ENCODE measurements around the gene ZNF576.

ZNF576 gene

DNA sequence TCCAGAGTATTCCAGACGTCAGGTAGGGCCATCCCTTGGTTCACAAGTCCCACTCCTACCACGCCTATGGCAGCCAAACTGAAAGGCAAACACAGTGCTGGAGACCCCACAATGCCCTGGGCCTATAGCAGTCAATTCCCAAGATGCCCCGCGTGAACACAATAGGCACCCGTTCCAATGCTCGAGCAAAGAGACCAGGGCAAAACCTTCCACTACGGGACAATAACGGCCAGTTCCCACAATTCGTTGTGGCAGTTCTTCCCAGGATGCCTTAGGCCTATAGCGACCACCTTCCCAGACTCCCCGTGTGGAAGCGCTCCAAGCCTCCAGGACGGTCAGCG lies 22.5 kb downstream of the ZNF576 start:
- H3K4me3 Mint-ChIP-seq = peak overlapping the region; percentile 94 to 98 (median 97)
- peak overlapping the region; percentile 99 to 100 (median 99) for H3K27ac Mint-ChIP-seq
- peaks cover 23% of the 10 kb centered on the region for H3K36me3 Mint-ChIP-seq (ENCODE audit: low read depth)
- peaks cover 22% of the 10 kb centered on the region for H3K4me1 Mint-ChIP-seq
- no peaks in the 10 kb centered on the region for H3K9me3 Mint-ChIP-seq
- H3K27me3 Mint-ChIP-seq (ENCODE audit: low read depth) = no peaks in the 10 kb centered on the region
- TF ChIP-seq CTCF (IDR thresholded peaks at IDR 0.05; ENCODE audit: unreplicated experiment in 3 of 3) = no peak

GRCh38 chr19:43619262-43620060 lies 23.1 kb downstream of the ZNF576 start, which contains the start of gene ZNF428:
Gene ZNF428, minus strand, starts transcription at chr19:43619629. Its CDS starts 5,325 bp downstream, at chr19:43614304.
- Mint-ChIP-seq H3K9me3 (no peaks in the 10 kb centered on the region), H3K27me3 (ENCODE audit: low read depth) (no peaks in the 10 kb centered on the region), H3K36me3 (ENCODE audit: low read depth) (peaks cover 23% of the 10 kb centered on the region), H3K27ac (peak within 1 kb of the TSS; percentile 99 to 100 (median 99)), H3K4me1 (peaks cover 22% of the 10 kb centered on the region), H3K4me3 (peak within 1 kb of the TSS; percentile 94 to 98 (median 97))
- no peak for TF ChIP-seq CTCF (IDR thresholded peaks at IDR 0.05; ENCODE audit: unreplicated experiment in 3 of 3)

GRCh38 chr19:43620061-43621001 lies 23.9 kb downstream of the ZNF576 start:
- peaks cover 20% of the 10 kb centered on the region for H3K36me3 Mint-ChIP-seq (ENCODE audit: low read depth)
- H3K27me3 Mint-ChIP-seq (ENCODE audit: low read depth) = no peaks in the 10 kb centered on the region
- H3K4me3 Mint-ChIP-seq = peak overlapping the region; percentile 94 to 98 (median 97)
- no peak for TF ChIP-seq CTCF (IDR thresholded peaks at IDR 0.05; ENCODE audit: unreplicated experiment in 3 of 3)
- H3K9me3 Mint-ChIP-seq = no peaks in the 10 kb centered on the region
- H3K4me1 Mint-ChIP-seq = peaks cover 22% of the 10 kb centered on the region
- H3K27ac Mint-ChIP-seq = peak overlapping the region; percentile 99 to 100 (median 99)

DNA sequence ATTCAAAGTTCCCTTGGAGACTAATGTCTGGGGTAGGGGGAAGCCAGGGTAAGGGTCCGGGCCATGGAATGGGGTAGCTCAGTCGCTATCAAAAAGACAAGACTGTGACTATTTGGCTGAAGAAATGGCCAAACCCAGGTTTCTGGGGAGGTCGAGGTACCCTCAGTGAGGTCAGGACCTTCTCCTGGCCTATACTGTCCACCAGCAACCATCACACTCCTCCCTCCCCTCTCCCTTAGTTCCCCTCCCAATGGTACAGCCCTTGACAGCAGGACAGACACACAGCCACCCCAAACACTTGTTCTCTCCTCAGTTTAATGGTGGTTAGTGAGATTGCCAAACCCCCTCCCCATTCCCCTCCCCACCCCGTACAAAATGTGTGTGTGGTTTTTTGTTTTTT lies 25.7 kb downstream of the ZNF576 start:
- peaks cover 22% of the 10 kb centered on the region for H3K4me1 Mint-ChIP-seq
- no peaks in the 10 kb centered on the region for H3K27me3 Mint-ChIP-seq (ENCODE audit: low read depth)
- peak overlapping the region in 2 of 3 experiments; percentile 6 to 67 for H3K27ac Mint-ChIP-seq
- peaks cover 30% of the 10 kb centered on the region for H3K36me3 Mint-ChIP-seq (ENCODE audit: low read depth)
- no peak overlapping the region for H3K4me3 Mint-ChIP-seq
- H3K9me3 Mint-ChIP-seq = no peaks in the 10 kb centered on the region
- no peak for TF ChIP-seq CTCF (IDR thresholded peaks at IDR 0.05; ENCODE audit: unreplicated experiment in 3 of 3)

- Mint-ChIP-seq H3K4me1 (peaks cover 22% of the 10 kb centered on the region), H3K27me3 (ENCODE audit: low read depth) (no peaks in the 10 kb centered on the region), H3K36me3 (ENCODE audit: low read depth) (peaks cover 38% of the 10 kb centered on the region), H3K9me3 (no peaks in the 10 kb centered on the region), H3K27ac (peak overlapping the region in 2 of 3 experiments; percentile 13 to 73), H3K4me3 (no peak overlapping the region)
- TF ChIP-seq CTCF (IDR thresholded peaks at IDR 0.05; ENCODE audit: unreplicated experiment in 3 of 3) = no peak
Observed at GRCh38 chr19:43622956-43623355, 26.6 kb downstream of the ZNF576 start.
